ENCODE measurements around the gene MAPK10. TPM values are rescaled to one million over a fixed set of nuclear protein-coding genes. Genes with fewer than 3 reads are reported as not detected.

The MAPK10 gene
- total RNA-seq, 6 experiments from 2014 or later: 0.74 to 1.9 (median 1.6) TPM

DNA sequence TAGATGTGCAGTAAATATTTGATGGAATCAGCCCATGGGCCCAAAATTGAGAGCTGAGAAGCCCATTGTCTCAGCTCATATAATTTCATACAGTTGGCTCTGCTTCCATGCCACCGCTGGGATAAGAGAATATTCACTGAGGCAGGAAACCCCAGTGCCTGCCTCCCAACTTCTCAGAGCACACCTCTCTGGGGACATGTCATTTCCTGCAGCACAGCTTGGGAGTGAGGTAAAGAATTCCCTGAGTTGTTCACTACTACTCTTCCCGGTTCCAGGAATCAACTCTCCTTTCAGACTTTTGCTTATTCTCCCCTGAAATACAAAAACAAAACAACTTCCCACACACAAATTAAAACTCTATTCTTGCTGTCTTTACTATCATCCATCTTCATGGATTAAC, 389.3 kb downstream of the MAPK10 start:
- intact Hi-C loops (cut with DNase I): no loop called here
- ATAC-seq (no peak), DNase-seq (no peak)
- Histone ChIP-seq H3K4me3 (no peak overlapping the region), H3K27me3 (no peaks in the 10 kb centered on the region), H3K36me3 (no peaks in the 10 kb centered on the region), H3K27ac (no peak overlapping the region), H3K9me3 (no peaks in the 10 kb centered on the region), H3K4me1 (no peaks in the 10 kb centered on the region)
- TF ChIP-seq, protein P1, sequence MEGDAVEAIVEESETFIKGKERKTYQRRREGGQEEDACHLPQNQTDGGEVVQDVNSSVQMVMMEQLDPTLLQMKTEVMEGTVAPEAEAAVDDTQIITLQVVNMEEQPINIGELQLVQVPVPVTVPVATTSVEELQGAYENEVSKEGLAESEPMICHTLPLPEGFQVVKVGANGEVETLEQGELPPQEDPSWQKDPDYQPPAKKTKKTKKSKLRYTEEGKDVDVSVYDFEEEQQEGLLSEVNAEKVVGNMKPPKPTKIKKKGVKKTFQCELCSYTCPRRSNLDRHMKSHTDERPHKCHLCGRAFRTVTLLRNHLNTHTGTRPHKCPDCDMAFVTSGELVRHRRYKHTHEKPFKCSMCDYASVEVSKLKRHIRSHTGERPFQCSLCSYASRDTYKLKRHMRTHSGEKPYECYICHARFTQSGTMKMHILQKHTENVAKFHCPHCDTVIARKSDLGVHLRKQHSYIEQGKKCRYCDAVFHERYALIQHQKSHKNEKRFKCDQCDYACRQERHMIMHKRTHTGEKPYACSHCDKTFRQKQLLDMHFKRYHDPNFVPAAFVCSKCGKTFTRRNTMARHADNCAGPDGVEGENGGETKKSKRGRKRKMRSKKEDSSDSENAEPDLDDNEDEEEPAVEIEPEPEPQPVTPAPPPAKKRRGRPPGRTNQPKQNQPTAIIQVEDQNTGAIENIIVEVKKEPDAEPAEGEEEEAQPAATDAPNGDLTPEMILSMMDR (IDR thresholded peaks at IDR 0.05): no peak
- no peak for TF ChIP-seq POLR2A (IDR thresholded peaks at IDR 0.05)
- WGBS (ENCODE audit: insufficient coverage, low coverage, low lambda C conversion rate, missing lambda C conversion rate): 61% methylated on average over 2 of the region's 2 CpGs

DNA sequence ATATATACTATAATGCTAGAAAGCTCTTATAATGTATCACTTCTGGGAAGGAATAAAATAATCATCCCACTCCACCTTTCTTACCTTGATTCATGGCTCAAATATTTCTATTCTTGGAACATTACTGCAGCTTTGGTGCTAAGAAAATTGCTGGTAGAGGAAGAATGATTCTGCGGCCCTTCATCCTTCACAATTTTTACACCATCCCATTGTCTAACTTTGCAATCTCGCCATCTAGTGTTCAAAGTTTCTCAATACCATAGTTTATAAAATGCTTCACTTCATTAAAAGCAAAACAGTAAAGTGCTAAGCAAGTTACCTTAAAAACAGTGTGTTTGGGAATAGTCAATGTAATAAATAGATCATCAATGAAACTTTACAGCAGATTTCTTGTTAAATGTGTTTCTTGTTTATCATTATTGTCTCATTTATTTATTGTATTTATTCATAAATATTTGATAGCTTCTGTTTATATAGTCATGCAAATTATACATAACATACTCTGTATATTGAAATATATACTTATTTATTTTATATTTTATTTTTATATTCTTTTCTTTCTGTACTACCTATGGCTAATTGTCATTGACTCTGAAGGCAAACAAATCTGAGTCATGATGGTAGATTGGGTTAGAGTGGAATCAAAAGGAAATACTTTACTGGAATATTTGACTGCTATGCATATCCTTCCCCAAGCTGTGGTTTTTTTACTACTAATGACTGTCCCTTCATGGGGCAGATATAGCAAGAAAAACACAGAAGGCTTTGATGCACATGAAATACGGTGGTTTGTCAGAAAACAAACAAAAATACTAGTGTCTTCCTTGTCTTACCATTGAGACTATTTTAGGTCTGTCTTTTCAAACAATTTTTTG, 390.7 kb downstream of the MAPK10 start:
- no peaks in the 10 kb centered on the region for H3K36me3 ChIP-seq
- WGBS (ENCODE audit: insufficient coverage, low coverage, low lambda C conversion rate, missing lambda C conversion rate): 19% methylated on average over 3 of the region's 3 CpGs
- no peak overlapping the region for H3K4me3 ChIP-seq
- H3K27ac ChIP-seq: no peak overlapping the region
- no peaks in the 10 kb centered on the region for H3K27me3 ChIP-seq
- H3K9me3 ChIP-seq: no peaks in the 10 kb centered on the region
- DNase-seq (no peak), ATAC-seq (peak; percentile 69 to 84 (median 80))
- intact Hi-C loops (cut with DNase I): loop anchor here in 1 of 2 donors (10.0 kb wide), 1 partner anchor 164 kb away; no protein-coding TSS in a partner anchor
- H3K4me1 ChIP-seq: no peaks in the 10 kb centered on the region
- TF ChIP-seq POLR2A (IDR thresholded peaks at IDR 0.05): no peak
- TF ChIP-seq, protein P1 (IDR thresholded peaks at IDR 0.05): peak; percentile 56 to 57 (median 56)

DNA sequence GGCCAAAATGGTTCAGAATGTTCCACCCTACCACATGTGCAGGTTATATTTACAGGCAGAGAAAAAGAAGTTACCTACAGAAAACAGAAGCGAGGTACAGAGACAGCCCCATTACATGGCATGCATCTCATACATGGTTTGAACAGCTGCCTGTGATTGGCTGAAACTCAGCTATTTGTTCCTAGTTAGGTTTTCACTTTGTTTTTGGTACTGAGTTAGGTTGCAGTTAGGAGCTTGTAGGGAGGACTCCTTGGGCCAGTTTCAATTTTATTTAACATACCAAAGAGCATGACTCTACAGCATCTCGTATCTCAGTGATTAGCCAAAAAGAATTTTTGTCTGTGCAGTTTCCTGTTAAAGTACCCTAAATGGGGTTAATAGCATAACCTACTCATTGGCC, 392.0 kb downstream of the MAPK10 start:
- intact Hi-C loops (cut with DNase I): loop anchor here in 1 of 2 donors (10.0 kb wide), 1 partner anchor 163 kb away; no protein-coding TSS in a partner anchor
- 68% methylated on average over 2 of the region's 2 CpGs for WGBS (ENCODE audit: insufficient coverage, low coverage, low lambda C conversion rate, missing lambda C conversion rate)
- TF ChIP-seq, protein P1 (IDR thresholded peaks at IDR 0.05): no peak
- TF ChIP-seq POLR2A (IDR thresholded peaks at IDR 0.05): no peak
- H3K9me3 ChIP-seq: no peaks in the 10 kb centered on the region
- no peaks in the 10 kb centered on the region for H3K27me3 ChIP-seq
- no peaks in the 10 kb centered on the region for H3K4me1 ChIP-seq
- DNase-seq (no peak), ATAC-seq (no peak)
- H3K27ac ChIP-seq: no peak overlapping the region
- no peaks in the 10 kb centered on the region for H3K36me3 ChIP-seq
- no peak overlapping the region for H3K4me3 ChIP-seq

DNA sequence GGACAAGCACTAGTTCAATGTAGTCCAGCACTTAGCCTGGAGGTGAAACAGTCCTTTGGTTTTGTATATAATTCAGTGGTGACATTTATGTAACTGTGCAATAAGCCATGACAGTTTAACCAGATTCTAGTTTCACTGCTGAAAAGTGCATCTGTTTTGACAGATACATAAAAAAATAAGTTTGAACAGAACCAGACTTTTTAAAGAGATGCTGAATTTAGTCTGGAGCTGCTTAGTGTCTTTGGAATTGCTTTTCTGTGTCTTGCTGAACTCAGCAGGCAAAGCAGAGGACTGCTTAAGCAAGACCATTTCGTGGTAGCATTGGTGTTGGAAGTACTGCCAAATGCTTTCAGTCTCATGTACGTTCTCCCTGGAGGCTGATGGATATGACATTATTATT, 393.5 kb downstream of the MAPK10 start:
- no peak for ATAC-seq
- Histone ChIP-seq H3K27ac (no peak overlapping the region), H3K4me3 (no peak overlapping the region), H3K4me1 (no peaks in the 10 kb centered on the region), H3K36me3 (no peaks in the 10 kb centered on the region), H3K27me3 (no peaks in the 10 kb centered on the region), H3K9me3 (no peaks in the 10 kb centered on the region)
- 17% methylated on average over 2 of the region's 2 CpGs for WGBS (ENCODE audit: insufficient coverage, low coverage, low lambda C conversion rate, missing lambda C conversion rate)
- DNase-seq: no peak
- TF ChIP-seq POLR2A (IDR thresholded peaks at IDR 0.05): no peak
- TF ChIP-seq, protein P1 (IDR thresholded peaks at IDR 0.05): no peak
- intact Hi-C loops (cut with DNase I): loop anchor here in 1 of 2 donors (10.0 kb wide), 1 partner anchor 162 kb away; no protein-coding TSS in a partner anchor
